GM19238 (cell line): ENCODE results near the gene CTNNA2.
A peak's percentile ranks its signal among the peaks of the same experiment; 100 is the strongest.

Experiments used
- DNase-seq: peaks from one replicate; pipeline ENCODE4 v3.0.0; 2011; ENCODE audit warnings: low spot score; ENCODE audit not compliant: insufficient read length

Gene CTNNA2

GRCh38 chr2:79512442-79513401 lies at the start of gene CTNNA2:
TSS of gene CTNNA2 (plus strand) at chr2:79513051.
- DNase-seq: peak; percentile 16

GRCh38 chr2:79487399-79487798 lies 25.5 kb upstream of the CTNNA2 start:
- no peak for DNase-seq

GRCh38 chr2:79511320-79511951 lies 1.4 kb upstream of the CTNNA2 start:
- no peak for DNase-seq

- DNase-seq: no peak
These were observed 860 bp downstream of the CTNNA2 start for GRCh38 chr2:79513711-79514110.

GRCh38 chr2:79529636-79530035 lies 16.8 kb downstream of the CTNNA2 start:
- no peak for DNase-seq

GRCh38 chr2:79530443-79530842 lies 17.6 kb downstream of the CTNNA2 start:
- DNase-seq: no peak

GRCh38 chr2:79547568-79547967 lies 34.7 kb downstream of the CTNNA2 start:
- no peak for DNase-seq

GRCh38 chr2:79552653-79553052 lies 39.8 kb downstream of the CTNNA2 start:
- DNase-seq: no peak

GRCh38 chr2:79554899-79555298 lies 42.0 kb downstream of the CTNNA2 start:
- DNase-seq: no peak

GRCh38 chr2:79564065-79564464 lies 51.2 kb downstream of the CTNNA2 start:
- no peak for DNase-seq

- no peak for DNase-seq
These were observed 56.2 kb downstream of the CTNNA2 start for GRCh38 chr2:79569048-79569447.

- DNase-seq: no peak
These were observed 61.2 kb downstream of the CTNNA2 start for GRCh38 chr2:79573895-79574674.

- DNase-seq: no peak
These were observed 63.6 kb downstream of the CTNNA2 start for GRCh38 chr2:79576451-79576850.

GRCh38 chr2:79578952-79579351 lies 66.1 kb downstream of the CTNNA2 start:
- no peak for DNase-seq

- DNase-seq: no peak
These were observed 67.3 kb downstream of the CTNNA2 start for GRCh38 chr2:79580175-79580574.

GRCh38 chr2:79585701-79586433 lies 73.0 kb downstream of the CTNNA2 start:
- DNase-seq: no peak

GRCh38 chr2:79591281-79591680 lies 78.4 kb downstream of the CTNNA2 start:
- no peak for DNase-seq

GRCh38 chr2:79593237-79593867 lies 80.5 kb downstream of the CTNNA2 start:
- DNase-seq: no peak

GRCh38 chr2:79596403-79596802 lies 83.6 kb downstream of the CTNNA2 start:
- no peak for DNase-seq

GRCh38 chr2:79604748-79605147 lies 91.9 kb downstream of the CTNNA2 start:
- DNase-seq: no peak
